SKM-1 (cell line): ENCODE measurements around the gene KLHDC8B.
"Not testable (repeated sequence)": the region's sequence is repeated elsewhere in the genome, so short reads cannot be mapped to it uniquely, and the experiment has no call there.

Experiments used
- DNase-seq: peaks from one replicate; lab custom pipeline; 2025; ENCODE audit not compliant: unreplicated experiment; lab: John Stamatoyannopoulos, UW

KLHDC8B gene

DNA sequence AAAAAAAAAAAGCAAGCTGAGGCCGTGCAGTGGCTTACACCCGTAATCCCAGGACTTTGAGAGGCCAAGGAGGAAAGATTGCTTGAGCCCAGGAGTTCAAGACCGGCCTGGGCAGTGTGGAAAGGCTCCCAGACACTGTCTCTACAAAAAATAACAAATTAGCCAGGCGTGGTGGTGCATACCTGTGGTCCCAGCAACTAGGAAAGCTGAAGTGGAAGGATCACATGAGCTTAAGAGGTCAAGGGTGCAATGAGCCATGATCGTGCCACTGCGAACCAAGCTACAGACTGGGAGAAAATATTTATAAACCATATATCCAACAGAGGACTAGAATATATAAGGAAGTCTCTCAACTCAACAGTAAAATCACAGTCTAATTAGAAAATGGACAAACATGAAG lies 10.0 kb downstream of the KLHDC8B start:
- DNase-seq: no peak

DNA sequence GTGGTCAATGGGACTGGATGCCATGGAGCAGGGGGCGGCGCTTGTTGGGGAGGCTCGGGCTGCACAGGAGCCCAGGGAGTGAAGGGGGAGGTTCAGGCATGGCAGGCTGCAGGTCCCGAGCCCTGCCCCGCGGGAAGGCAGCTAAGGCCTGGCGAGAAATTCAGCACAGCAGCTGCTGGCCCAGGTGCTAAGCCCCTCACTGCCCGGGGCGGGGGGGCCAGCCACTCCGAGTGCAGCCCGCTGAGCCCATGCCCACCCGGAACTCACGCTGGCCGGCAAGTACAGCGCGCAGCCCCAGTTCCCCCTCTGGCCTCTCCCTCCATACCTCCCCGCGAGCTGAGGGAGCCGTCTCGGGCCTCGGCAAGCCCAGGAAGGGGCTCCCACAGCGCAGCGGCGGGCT lies 11.3 kb downstream of the KLHDC8B start:
- DNase-seq: no peak

DNA sequence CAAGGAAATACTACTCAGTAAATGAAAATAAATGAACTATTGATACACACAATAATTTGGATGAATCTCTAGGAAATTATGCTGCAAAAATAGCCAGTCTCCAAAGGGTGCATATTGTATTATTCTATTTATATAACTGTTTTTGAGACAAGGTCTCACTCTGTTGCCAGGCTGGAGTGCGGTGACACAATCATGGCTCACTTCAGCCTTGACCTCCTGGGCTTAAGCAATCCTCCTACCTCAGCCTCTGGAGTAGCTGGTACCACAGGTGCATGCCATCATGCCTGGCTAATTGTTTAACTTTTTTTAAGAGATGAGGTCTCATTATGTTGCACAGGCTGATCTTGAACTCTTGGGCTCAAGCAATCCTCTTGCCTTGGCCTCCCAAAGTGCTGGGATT lies 12.5 kb downstream of the KLHDC8B start:
- DNase-seq: no peak

DNA sequence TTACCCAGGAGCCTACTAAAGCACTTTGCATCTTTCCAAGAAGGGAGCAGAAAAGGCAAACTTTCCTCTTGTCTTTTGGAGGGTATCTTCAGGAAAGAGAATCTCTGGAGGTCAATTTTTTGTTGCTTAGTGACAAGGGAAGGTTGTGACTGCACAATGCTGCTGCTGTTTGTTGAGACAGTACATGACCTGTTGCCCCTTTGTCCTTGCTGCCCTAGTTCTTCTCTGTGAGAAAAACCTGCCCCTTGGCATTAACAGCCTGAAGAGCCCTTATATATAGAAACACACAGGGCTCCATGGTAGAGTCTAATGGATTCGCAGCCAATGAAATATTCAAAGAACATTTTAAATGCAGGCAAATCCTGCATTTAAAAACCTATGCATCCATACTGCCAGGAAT lies 20.3 kb downstream of the KLHDC8B start:
- no peak for DNase-seq

DNA sequence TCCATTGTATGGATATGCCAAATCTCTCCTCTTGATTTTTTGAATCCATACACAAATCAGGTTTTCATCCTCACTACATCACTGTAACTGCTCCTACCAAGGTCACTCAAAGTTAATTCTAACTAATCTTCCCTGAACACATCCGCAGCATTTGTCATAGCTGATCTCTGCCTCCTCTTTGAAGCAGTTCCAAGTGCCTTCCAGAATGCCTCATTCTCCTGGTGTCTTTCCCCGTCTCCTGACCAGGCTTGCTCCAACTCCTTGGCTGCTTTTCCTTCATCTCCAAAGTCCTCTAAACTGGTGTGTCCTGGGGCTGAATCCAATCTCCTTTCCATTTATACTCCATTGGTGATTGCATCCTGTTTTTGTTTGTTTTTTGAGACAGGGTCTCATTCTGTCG lies 26.8 kb downstream of the KLHDC8B start:
- DNase-seq: no peak

DNA sequence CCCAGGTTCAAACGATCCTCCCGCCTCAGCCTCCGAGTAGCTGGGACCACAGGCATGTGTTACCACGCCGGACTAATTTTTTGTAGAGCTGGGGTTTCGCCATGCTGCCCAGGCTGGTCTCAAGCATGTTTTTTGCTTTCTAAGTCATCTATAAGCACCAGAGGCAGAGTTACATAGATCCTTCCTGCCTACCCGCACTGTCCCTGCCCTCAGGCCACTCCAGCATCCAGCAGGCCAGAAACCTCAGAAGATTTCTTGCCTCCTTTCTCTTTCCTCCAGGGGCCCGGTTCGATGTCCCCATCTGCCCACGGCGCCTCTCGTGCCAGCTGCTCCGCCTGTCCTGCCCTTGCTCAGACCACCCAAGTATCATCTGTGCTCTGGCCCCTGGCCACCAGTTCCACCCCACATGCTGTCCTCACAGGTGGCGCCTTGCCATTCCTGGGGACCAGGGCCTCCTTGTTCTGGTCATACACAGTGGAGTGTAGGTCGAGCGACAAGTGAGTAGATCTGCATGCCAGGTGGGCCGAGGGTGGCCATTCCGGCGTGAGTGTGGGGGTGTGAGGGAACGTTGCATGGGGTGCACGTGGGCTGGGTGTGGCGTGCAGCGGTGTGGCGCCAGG lies 27.3 kb downstream of the KLHDC8B start:
- no peak for DNase-seq

DNA sequence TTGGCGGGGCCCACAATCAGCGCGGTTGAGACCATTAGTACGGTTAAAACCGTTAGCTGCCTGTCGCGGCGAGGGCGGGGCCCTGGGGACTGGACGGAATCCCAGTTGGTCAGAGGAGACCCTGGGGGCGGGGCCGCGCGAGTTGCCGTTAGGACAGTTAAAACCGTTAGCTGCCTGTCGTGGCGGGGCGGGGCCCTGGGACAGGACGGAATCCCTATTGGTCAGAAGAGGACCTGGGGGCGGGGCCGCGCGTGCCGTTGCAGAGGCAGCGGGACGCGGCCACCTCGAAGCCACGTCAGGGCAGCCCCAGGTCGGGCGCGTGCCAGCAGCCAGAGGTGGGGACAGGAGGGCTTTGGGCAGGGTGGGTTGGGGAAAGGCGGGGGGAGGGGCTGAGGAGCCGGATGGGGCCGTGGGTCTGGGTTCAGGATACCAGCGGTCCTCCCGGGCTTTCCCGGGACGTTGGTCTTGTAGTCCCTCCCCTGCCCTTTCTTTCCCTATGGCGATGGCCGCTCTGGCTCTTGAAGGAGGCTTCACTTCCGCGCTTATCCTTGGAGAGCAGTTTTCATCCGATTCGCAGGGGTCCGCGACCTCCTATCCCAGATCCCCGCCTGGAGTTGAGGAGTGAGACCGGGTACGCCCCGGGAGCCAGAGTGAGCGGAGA lies 28.0 kb downstream of the KLHDC8B start:
- no peak for DNase-seq

DNA sequence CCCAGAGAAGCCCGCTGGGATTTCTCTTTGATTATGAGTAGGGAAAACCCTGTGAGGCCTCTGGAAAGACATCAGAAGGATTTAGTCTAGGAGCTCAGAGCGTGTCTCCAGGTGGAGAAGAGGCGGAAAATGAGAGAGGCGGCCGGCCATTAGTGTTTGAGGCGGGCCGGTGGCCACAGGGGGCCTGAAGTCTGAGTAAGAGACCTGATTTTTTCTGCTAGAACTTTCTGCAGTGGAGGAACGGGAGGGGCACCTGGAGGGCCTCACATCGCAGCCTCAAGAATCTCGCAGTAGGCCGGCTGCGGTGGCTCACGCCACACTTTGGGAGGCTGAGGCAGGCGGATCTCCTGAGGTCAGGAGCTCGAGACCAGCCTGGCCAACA lies 28.5 kb downstream of the KLHDC8B start:
- no peak for DNase-seq

DNA sequence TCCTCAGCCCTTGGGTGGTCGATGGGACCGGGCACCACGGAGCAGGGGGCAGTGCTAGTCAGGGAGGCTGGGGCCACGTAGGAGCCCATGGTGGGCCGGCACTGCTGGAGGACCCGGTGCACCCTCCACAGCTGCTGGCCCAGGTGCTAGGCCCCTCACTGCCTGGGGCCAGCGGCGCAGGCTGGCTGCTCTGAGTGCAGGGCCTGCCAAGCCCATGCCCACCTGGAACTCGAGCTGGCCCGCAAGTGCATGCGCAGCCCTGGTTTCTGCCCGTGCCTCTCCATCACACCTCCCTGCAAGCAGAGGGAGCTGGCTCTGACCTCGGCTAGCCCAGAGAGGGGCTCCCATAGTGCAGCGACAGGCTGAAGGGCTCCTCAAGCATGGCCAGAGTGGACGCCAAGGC lies 42.1 kb downstream of the KLHDC8B start:
- no peak for DNase-seq

DNA sequence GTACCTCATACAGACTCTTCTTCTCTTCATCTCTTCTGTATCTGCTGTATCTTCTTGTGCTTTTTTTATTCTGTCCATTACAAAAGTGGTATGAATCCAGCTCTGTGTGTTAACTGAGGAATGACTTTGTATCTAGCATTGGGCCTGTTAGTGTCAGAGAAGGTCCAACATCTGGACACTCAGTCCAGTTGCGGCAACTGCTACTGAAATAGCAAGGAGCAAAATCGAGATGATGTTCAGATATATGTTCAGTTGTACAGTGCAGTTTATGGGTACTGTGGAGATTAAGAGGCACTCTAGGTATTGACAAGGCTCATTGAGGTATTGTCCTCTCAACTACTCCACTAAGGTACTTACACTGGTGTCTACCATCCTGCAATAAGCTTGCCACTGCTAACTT lies 42.6 kb downstream of the KLHDC8B start:
- DNase-seq: no peak

DNA sequence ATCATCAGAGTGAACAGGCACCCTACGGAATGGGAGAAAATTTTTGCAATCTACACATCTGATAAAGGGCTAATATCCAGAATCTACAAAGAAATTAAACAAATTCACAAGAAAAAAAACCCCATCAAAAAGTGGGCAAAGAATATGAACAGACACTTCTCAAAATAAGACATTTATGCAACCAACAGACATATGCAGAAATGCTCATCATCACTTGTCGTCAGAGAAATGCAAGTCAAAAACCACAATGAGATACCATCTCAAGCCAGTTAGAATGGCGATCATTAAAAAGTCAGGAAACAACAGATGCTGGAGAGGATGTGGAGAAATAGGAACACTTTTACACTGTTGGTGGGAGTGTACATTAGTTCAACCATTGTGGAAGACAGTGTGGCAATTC lies 45.3 kb downstream of the KLHDC8B start:
- not testable (repeated sequence) for DNase-seq

DNA sequence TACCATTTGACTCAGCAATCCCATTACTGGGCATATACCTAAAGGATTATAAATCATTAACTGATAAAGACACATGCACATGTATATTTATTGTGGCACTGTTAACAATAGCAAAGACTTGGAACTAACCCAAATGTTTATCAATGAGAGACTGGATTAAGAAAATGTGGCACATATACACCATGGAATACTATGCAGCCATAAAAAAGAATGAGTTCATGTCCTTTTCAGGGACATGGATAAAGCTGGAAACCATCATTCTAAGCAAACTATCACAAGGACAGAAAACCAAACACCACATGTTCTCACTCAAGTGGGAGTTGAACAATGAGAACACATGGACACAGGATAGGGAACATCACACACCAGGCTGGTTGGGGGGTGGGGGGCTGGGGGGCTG lies 45.7 kb downstream of the KLHDC8B start:
- not testable (repeated sequence) for DNase-seq

DNA sequence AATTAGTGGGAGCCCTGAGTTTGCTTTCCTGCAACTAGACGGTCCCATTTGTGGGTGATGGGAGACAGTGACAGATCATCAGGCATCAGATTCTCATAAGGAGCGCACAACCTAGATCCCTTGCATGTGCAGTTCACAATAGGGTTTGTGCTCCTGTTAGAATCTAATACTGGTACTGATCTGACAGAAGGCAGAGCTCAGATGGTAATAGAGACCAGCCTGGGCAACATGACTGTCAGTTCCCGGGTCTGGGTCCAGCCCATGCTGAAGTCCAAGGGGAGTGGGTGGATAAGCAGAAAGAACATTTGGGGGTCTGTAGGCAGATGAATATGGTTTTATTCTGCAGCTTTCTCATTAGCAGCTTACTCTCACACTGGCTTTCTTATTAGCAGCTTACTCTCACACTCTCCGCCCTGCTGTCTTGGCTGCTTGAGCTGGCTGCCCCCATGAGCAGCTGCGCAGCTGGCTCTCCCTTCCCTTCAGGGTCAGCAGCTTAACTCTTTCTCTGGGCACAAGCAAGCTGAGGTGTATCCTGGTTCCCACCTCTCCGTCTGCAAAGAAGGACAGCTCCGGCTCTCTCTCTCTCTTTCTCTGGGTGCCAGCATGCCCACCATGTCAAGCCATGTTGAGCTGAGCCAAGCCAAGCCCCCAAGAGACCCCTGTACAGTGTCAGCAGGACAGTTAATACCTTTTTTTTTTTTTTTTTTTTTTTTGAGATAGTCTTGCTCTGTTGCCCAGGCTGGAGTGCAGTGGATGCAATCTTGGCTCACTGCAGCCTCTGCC lies 46.5 kb downstream of the KLHDC8B start:
- DNase-seq: no peak

DNA sequence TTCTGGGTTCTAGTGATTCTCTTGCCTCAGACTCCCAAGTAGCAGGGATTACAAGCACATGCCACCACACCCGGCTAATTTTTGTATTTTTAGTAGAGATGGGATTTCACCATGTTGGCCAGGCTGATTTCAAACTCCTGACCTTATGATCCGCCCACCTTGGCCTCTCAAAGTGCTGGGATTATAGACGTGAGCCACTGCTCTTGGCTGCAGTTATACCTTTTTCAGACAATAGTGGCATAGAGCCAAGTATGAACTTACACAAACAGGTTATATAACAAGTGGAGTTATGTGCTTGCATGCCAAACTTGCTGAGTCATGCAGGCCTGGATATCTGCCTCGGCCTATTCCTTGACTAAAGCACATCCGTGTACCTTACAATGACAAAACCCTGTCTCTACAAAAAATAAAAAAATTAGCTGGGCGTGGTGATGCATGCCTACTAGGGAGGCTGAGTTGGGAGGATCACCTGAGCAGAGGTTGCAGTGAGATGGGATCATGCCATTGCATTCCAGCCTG lies 47.1 kb downstream of the KLHDC8B start:
- not testable (repeated sequence) for DNase-seq

DNA sequence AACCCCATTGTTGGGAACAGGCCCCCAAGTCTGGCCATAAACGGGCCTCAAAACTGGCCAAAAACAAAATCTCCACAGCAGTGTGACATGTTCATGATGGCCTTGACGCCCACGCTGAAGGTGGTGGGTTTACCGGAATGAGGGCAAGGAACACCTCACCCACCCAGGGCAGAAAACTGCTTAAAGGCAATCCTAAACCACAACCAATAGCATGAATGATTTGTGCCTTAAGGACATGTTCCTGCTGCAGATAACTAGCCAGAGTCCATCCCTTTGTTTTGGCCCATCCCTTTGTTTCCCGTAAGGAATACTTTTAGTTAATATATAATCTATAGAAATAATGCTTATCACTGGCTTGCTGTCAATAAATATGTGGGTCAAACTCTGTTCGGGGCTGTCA lies 47.7 kb downstream of the KLHDC8B start:
- no peak for DNase-seq

DNA sequence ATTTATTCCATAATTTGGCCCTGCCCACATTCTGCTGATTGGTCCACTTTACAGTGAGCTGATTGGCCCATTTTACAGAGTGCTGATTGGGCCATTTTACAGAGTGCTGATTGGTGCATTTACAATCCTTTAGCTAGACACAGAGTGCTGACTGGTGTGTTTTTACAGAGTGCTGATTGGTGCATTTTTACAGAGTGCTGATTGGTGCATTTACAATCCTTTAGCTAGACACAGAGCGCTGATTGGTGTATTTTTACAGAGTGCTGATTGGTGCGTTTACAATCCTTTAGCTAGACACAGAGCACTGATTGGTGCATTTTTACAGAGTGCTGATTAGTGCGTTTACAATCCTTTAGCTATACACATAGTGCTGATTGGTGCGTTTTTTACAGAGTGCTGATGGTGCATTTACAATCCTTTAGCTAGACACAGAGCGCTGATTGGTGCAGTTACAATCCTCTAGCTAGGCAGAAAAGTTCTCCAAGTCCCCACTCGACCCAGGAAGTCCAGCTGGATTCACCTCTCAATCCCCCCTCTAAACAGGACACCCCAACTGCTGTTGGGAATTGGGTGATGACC lies 49.7 kb downstream of the KLHDC8B start:
- not testable (repeated sequence) for DNase-seq

DNA sequence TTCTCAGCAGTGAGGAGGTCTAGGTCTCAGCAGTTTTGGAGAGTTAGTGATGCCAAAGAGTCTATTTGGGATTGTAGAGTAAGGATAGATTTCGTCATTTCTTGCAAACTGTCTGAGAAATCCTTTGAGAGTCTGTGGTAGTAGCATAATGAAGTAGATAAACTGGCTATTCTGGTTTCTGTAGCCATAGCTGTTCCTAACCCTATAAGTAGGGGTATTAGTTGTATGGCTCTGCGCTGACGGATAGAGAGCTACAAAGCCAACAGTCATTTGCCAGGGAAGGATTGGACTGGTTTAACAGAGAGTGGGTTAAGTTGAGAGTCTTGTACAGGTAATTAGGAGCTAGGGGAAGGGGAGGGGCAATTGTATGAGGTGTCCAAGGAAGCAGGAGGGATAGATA lies 50.6 kb downstream of the KLHDC8B start:
- DNase-seq: no peak
